AG08396 (cell line): ENCODE data around the gene RILPL1.
"Not testable (repeated sequence)": the region's sequence is repeated elsewhere in the genome, so short reads cannot be mapped to it uniquely, and the experiment has no call there.

Experiments
- DNase-seq: peaks from one replicate; pipeline ENCODE4 v3.0.0; 2012; ENCODE audit warnings: low spot score, mixed read lengths

The RILPL1 gene

GRCh38 chr12:123530668-123531067 lies 2.9 kb downstream of the RILPL1 start:
- no peak for DNase-seq

DNA sequence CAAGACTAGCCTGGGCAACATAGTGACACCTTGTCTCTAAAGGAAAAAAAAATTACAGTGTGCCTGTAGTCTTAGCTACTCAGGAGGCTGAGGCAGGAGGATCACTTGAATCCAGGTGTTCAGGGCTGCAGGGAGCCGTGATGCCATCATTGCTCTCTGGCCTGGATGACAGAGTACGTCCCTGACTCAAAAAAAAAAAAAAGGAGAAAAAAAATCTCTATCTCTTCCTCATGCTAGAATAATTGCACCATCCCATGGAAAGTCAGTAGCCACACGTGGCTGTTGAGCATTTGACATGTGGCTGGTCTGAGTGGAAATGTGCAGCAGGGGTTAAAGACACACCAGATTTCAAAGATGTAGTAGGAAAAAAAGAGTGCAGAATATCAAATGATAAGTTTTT lies 3.8 kb downstream of the RILPL1 start:
- DNase-seq: no peak

- no peak for DNase-seq
Observed at GRCh38 chr12:123528858-123529257, 4.7 kb downstream of the RILPL1 start.

- no peak for DNase-seq
Observed at GRCh38 chr12:123526542-123527080, 6.9 kb downstream of the RILPL1 start.

DNA sequence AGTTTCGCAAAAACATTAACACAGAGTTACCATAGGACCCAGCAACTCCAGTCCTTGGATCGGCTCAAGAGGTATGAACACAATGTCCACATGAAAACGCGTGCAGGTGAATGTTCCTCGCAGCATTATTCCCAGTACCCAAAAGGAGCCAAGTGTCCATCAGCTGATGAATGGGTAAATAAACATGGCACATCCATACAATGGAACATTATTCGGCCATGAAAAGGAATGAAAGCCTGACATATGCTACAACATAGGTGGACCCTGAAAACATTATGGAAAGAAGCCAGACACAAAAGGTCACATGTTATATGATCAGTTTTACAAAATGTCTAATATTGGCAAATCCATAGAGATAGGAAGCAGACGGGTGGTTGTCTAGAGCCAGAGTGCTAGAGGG lies 9.1 kb downstream of the RILPL1 start:
- no peak for DNase-seq

DNA sequence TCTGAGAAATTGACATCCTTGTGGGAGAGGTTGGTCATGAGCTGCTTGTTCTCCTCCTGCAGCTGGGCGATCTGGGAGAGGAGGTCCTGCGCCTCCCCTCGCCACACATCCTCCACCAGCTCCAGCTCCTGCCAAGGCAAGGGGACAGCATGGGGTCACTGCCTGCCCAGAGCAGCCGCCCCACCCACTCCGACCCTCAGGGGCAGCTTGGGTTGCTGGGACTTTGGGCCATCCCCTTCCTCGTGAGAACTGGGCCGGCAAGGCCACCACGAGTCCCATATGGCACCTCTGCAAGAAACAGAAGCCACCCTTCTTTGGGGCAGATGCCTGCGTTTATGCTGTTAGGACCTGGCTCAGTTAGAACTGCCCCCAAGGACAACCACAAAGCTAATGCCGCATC lies 10.0 kb downstream of the RILPL1 start:
- DNase-seq: no peak

DNA sequence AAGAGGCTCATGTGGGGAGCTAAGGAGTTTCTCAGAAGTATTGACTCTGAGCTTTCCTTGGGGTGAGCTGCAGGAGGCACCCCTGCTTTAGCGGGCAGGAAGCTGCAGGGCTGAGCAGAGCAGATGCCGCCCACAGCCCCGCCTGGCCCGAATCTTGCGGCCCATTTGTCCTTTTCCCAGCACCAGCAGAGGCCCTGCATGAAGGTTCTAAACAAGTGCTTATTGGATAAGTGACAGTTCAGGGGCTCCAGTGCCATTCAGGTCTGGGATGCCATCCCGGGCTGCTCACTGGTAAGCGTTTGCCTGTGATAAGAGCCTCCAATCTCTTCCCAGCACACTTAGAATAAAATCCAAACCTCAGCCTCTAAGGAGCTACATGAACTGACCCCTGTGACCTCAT lies 11.4 kb downstream of the RILPL1 start:
- no peak for DNase-seq

GRCh38 chr12:123520567-123521474 lies 12.7 kb downstream of the RILPL1 start:
- no peak for DNase-seq

DNA sequence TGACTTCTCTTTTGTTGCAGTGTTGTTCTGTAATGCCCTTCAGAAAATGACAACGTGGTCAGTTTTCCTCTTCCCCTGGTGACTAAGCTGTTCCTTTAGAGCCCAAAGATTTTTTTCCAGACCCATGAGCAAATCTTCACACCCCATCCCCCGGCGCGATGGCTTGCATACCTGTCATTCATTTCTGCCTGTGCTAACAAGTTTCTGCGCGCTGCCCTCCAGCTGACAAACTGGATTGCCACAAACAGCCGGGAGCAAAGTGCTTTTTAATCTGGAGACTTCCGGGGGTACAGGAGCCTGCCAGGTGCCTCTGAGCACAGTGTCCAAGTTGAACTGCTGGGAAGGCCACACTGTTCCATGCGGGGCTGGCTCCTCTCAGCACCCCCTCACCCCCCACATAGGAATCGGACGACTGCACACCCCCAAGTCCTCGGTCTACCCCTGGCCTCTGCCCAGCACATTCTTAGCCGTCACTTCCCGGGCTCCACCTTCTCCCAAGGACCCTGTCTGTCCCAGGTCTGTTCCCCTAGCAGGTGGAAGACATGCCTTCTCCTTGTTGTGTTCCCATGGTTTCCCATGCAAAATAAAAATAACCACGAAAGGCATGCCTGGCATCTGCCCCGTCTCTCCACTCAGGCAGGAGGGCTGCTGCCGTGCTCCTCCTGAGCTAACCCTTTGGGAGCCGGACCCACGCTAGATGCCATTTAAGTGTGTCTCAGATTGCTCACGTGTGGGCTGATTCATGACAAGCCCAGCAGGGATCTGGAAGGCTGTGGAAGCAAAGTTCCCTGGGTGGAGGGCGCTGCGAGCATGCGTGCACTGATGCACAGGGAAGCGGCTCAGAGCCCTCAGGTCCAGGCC lies 14.1 kb downstream of the RILPL1 start:
- peak; percentile 75 for DNase-seq

DNA sequence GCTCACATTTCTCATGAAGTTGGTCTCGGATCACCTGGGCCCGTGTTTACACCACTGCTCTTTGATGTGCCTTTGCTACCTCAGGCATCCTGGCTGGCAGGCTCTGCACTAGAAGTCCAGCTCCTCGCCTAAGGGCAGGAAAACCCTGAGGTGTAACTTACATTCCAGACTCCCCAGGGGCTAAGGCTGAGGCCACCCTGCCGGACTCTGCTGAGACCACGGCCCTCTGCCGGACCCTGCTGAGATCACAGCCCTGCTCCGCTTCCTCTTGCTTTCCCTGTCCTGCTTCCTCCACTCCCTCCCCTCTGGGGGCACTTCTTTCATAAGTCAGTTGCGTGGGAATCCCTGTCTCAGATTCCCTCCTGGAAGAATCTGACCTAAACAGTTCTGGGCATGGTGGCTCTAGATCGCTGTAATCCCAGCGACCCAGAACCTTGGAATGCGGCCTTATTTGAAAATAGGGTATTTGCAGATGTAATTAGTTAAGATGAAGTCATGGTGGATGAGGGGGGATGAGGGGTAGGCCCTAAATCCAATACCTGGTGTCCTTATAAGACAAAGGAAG lies 17.2 kb downstream of the RILPL1 start:
- no peak for DNase-seq

- not testable (repeated sequence) for DNase-seq
Observed at GRCh38 chr12:123514582-123515221, 18.8 kb downstream of the RILPL1 start.

DNA sequence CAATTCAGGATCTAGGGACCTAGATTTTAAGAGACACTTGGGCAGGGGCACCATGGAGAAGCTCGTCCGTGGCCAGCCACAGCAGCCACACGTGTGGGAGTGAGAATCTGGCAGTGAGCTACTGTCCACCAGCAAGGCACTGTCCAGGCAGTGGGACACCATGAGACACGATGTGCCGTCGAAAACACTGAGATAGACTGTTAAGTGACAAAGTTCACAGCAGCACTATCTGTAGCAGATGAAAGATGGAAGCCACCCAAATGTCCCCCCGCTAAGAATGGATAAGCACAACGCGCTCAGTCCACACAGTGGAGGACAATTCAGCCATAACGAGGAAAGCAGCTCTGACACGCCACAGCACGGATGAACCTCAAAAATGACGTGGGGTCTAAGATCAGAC lies 19.7 kb downstream of the RILPL1 start:
- no peak for DNase-seq

- DNase-seq: no peak
Observed at GRCh38 chr12:123512838-123513665, 20.5 kb downstream of the RILPL1 start.

DNA sequence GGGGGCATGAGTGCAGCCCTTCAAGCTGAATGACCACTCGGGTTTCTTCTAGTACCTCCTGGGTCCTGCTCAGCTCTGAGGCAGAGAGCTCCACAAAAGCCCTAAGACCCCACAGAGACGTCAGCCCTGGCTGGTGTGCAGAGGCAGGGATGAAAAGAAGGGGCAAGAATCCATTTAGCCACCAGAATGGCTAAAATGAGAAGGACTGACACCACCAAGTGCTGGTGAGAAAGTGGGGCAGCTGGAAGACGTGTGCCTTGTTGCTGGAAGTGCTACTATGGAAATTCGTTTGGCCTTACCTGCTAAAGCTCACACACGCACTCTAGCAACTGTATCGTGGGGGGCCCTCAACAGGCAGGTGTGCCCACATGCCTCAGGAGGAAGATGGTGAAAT lies 26.7 kb downstream of the RILPL1 start:
- no peak for DNase-seq

GRCh38 chr12:123506059-123506842 lies 27.3 kb downstream of the RILPL1 start:
- DNase-seq: no peak

GRCh38 chr12:123502163-123502704 lies 31.3 kb downstream of the RILPL1 start:
- DNase-seq: no peak

- no peak for DNase-seq
Observed at GRCh38 chr12:123499332-123499731, 34.2 kb downstream of the RILPL1 start.

GRCh38 chr12:123498126-123498825 lies 35.2 kb downstream of the RILPL1 start:
- DNase-seq: no peak

GRCh38 chr12:123497065-123497464 lies 36.5 kb downstream of the RILPL1 start:
- no peak for DNase-seq
